Ascending aorta (tissue), 2 donors: ENCODE data around the gene FMN2. TPM values are rescaled to one million over a fixed set of nuclear protein-coding genes. Genes with fewer than 3 reads are reported as not detected.

Experiments
- DNase-seq, 2 donors: peaks; one replicate each; pipeline ENCODE4 v3.0.0-alpha.2; 2019; ENCODE audit warnings: low spot score in 2 of 2
- H3K27ac ChIP-seq, 2 donors: fragments of 200-600 bp; sonication (generic); one replicate each; pipeline ENCODE4 v1.5.1; 2016 to 2017; ENCODE audit warnings: mild to moderate bottlenecking in 1 of 2
- H3K27me3 ChIP-seq: fragments of 200-600 bp; sonication (generic); one replicate; pipeline ENCODE4 v1.5.1; 2017
- H3K36me3 ChIP-seq, 2 donors: fragments of 200-600 bp; sonication (generic); one replicate each; pipeline ENCODE4 v1.5.1; 2016
- H3K4me1 ChIP-seq, 2 donors: fragments of 200-600 bp; sonication (generic); one replicate each; pipeline ENCODE4 v1.5.1; 2016 to 2017; ENCODE audit warnings: mild to moderate bottlenecking in 1 of 2
- H3K4me3 ChIP-seq, 2 donors: fragments of 200-600 bp; sonication (generic); one replicate each; pipeline ENCODE4 v1.5.1; 2016 to 2017; ENCODE audit warnings: mild to moderate bottlenecking in 1 of 2
- H3K9me3 ChIP-seq, 2 donors: fragments of 200-600 bp; sonication (generic); one replicate each; pipeline ENCODE4 v1.5.1; 2016
- CTCF ChIP-seq, 3 experiments: fragments of 200-600 bp in 2 of 3; fragments of 450-650 bp in 1 of 3; sonication (generic) in 2 of 3; IDR thresholded peaks; one replicate each; pipeline ENCODE4 v1.5.1; 2016 to 2019; ENCODE audit warnings: antibody characterized with exemption in 3 of 3, mild to moderate bottlenecking in 1 of 3, moderate library complexity in 1 of 3
- intact Hi-C: fragments of 100-400 bp; cut with DNase I; formaldehyde crosslinking; loops from one replicate; pipeline ENCODE4 v1.15.1; 2023
- total RNA-seq: library from RNA; depleted of rRNA; stranded (reverse); fragments of >200 nt; gene quantifications from one replicate; pipeline ENCODE4 v1.1.0, GENCODE V29; 2016

The FMN2 gene
- total RNA-seq, 1 donor from 2014 or later: not detected

GRCh38 chr1:240198376-240198775, 106.7 kb downstream of the FMN2 start:
- H3K36me3 ChIP-seq: no peaks in the 10 kb centered on the region
- intact Hi-C loops: no loop called here
- H3K27me3 ChIP-seq: no peaks in the 10 kb centered on the region
- no peaks in the 10 kb centered on the region for H3K4me1 ChIP-seq
- no peak overlapping the region for H3K4me3 ChIP-seq
- H3K27ac ChIP-seq: no peak overlapping the region
- DNase-seq: no peak
- no peak for TF ChIP-seq CTCF (IDR thresholded peaks at IDR 0.05)
- H3K9me3 ChIP-seq: no peaks in the 10 kb centered on the region

GRCh38 chr1:240199758-240200645, 108.3 kb downstream of the FMN2 start:
- Histone ChIP-seq H3K9me3 (no peaks in the 10 kb centered on the region), H3K4me3 (no peak overlapping the region), H3K4me1 (no peaks in the 10 kb centered on the region), H3K36me3 (no peaks in the 10 kb centered on the region), H3K27ac (no peak overlapping the region), H3K27me3 (no peaks in the 10 kb centered on the region)
- no peak for TF ChIP-seq CTCF (IDR thresholded peaks at IDR 0.05)
- DNase-seq: no peak
- intact Hi-C loops: no loop called here

- Histone ChIP-seq H3K27ac (no peak overlapping the region), H3K27me3 (no peaks in the 10 kb centered on the region), H3K4me1 (no peaks in the 10 kb centered on the region), H3K9me3 (no peaks in the 10 kb centered on the region), H3K36me3 (no peaks in the 10 kb centered on the region), H3K4me3 (no peak overlapping the region)
- DNase-seq: no peak
- TF ChIP-seq CTCF (IDR thresholded peaks at IDR 0.05): no peak
- intact Hi-C loops: no loop called here
These were observed 110.2 kb downstream of the FMN2 start for GRCh38 chr1:240201931-240202330.

- no peaks in the 10 kb centered on the region for H3K27me3 ChIP-seq
- H3K9me3 ChIP-seq: no peaks in the 10 kb centered on the region
- no peak for DNase-seq
- no peak overlapping the region for H3K4me3 ChIP-seq
- no peaks in the 10 kb centered on the region for H3K36me3 ChIP-seq
- intact Hi-C loops: no loop called here
- H3K4me1 ChIP-seq: no peaks in the 10 kb centered on the region
- H3K27ac ChIP-seq: no peak overlapping the region
- TF ChIP-seq CTCF (IDR thresholded peaks at IDR 0.05): no peak
These were observed 115.5 kb downstream of the FMN2 start for GRCh38 chr1:240207073-240207709.

GRCh38 chr1:240210026-240210425, 118.3 kb downstream of the FMN2 start:
- intact Hi-C loops: no loop called here
- DNase-seq: no peak
- no peak for TF ChIP-seq CTCF (IDR thresholded peaks at IDR 0.05)
- Histone ChIP-seq H3K36me3 (no peaks in the 10 kb centered on the region), H3K4me1 (no peaks in the 10 kb centered on the region), H3K9me3 (no peaks in the 10 kb centered on the region), H3K4me3 (no peak overlapping the region), H3K27me3 (no peaks in the 10 kb centered on the region), H3K27ac (no peak overlapping the region)
